ENCODE results near the gene ERG28. TPM values are rescaled to one million over a fixed set of nuclear protein-coding genes. Genes with fewer than 3 reads are reported as not detected.

Gene ERG28
- total and polyA plus RNA-seq, 8 donors: 4.2 to 13.2 (median 7.3) TPM

DNA sequence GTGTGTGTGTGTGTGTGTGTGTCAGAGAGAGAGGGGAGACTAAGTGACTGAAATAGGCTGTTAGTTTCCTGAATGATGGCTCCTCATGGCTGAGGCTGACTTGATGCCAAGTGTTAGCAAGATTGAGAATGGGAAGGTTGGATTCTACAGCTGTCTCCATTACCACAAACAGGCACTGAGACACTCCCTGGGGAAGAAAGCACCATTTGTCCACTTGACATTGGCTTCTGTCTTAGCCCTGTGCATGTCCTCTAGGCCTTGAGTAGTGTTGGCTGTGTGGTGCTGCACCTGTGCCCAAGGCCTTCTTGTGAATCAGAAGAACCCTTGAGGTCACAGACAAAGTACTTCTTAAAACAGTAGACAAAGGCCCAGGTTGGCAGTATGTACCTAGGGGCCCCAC is 15.6 kb downstream of the ERG28 start:
- Histone ChIP-seq H3K27me3 (no peaks in the 10 kb centered on the region), H3K4me3 (no peak overlapping the region), H3K9me3 (no peaks in the 10 kb centered on the region), H3K36me3 (peaks cover 0 to 3% (median 0%) of the 10 kb centered on the region in 3 donors), H3K4me1 (peaks cover 6 to 20% (median 18%) of the 10 kb centered on the region in 3 donors), H3K27ac (no peak overlapping the region)
- TF ChIP-seq, protein P1, sequence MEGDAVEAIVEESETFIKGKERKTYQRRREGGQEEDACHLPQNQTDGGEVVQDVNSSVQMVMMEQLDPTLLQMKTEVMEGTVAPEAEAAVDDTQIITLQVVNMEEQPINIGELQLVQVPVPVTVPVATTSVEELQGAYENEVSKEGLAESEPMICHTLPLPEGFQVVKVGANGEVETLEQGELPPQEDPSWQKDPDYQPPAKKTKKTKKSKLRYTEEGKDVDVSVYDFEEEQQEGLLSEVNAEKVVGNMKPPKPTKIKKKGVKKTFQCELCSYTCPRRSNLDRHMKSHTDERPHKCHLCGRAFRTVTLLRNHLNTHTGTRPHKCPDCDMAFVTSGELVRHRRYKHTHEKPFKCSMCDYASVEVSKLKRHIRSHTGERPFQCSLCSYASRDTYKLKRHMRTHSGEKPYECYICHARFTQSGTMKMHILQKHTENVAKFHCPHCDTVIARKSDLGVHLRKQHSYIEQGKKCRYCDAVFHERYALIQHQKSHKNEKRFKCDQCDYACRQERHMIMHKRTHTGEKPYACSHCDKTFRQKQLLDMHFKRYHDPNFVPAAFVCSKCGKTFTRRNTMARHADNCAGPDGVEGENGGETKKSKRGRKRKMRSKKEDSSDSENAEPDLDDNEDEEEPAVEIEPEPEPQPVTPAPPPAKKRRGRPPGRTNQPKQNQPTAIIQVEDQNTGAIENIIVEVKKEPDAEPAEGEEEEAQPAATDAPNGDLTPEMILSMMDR (IDR thresholded peaks at IDR 0.05): no peak
- intact Hi-C loops (cut with DNase I): no loop called here
- no peak for FAIRE-seq
- ATAC-seq: no peak
- DNase-seq: no peak

DNA sequence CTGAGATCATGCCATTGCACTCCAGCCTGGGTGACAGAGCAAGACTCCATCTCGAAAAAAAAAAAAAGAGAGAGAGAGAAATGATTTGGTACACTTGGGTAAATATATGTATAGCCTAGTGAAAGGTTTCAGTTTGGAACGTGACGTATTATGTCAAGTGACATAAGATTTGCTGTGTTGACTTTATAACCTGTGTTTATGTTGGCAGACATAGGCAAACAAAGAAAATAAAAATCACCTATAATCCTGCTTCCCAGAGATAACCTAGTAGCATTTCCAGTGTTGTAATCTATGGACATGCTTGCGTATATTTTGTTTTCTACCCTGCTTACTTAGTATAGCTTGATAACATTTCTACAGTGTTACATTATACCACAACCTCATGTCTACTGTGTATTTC is 16.7 kb downstream of the ERG28 start:
- Histone ChIP-seq H3K4me3 (no peak overlapping the region), H3K9me3 (no peaks in the 10 kb centered on the region), H3K36me3 (no peaks in the 10 kb centered on the region), H3K27ac (no peak overlapping the region), H3K27me3 (no peaks in the 10 kb centered on the region), H3K4me1 (peaks cover 6 to 20% (median 18%) of the 10 kb centered on the region in 3 donors)
- 25 to 31% methylated on average over 4 of the region's 4 CpGs for WGBS, 2 donors
- TF ChIP-seq, protein P1 (IDR thresholded peaks at IDR 0.05): no peak
- intact Hi-C loops (cut with DNase I): no loop called here
- FAIRE-seq: no peak
- ATAC-seq: peak in 3 of 4 donors; percentile 13 to 50 (median 47)
- DNase-seq: no peak

DNA sequence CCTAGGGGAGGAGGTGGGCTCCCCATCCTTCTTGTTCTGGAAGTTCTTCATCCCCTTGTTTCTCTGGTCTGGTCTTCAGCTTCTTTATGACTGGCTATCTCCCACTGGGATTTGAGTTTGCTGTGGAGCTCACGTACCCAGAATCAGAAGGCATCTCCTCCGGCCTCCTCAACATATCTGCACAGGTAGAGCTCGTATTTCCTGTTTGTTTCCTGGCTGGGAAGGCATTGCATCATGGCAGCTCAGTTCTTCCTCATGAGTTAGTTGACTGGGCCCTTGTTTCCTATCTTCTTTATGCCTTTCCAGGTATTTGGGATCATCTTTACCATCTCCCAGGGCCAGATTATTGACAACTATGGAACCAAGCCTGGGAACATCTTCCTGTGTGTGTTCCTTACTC is 19.8 kb downstream of the ERG28 start:
- no peak for DNase-seq
- Histone ChIP-seq H3K36me3 (no peaks in the 10 kb centered on the region), H3K27me3 (no peaks in the 10 kb centered on the region), H3K4me3 (no peak overlapping the region), H3K4me1 (peaks cover 3 to 10% (median 8%) of the 10 kb centered on the region in 3 donors), H3K27ac (no peak overlapping the region), H3K9me3 (no peaks in the 10 kb centered on the region)
- TF ChIP-seq, protein P1 (IDR thresholded peaks at IDR 0.05): no peak
- FAIRE-seq: no peak
- intact Hi-C loops (cut with DNase I): no loop called here
- WGBS, 2 donors: 88 to 91% methylated on average over 3 of the region's 3 CpGs
- ATAC-seq: no peak

DNA sequence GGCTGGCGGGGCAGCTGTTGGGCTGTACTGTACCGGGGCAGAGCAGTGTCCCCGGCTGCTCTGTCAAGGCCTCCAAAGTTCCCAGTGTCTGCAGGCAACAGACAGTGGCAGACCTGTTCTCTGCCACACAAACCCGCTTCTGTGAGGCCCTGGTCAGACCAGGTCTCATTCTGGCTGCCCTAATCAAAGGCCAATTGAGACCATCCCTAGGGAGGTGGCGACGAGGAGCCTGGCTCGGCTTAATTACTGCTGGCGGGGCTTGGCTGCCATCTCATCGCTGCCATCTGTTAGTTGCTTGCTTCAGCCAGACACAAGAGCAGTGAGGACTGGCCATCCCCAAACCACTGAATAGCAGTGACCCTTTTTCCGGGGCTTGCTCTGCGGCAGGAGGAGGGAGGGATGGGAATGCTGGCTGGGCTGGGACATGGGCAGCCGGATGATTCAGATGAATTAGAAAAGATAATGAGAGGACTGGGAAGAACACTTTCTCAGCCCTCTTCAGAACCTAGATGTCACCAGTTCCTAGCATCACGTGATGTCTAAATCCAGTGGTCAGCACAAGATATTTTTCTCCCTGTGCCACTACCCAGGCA is 24.5 kb downstream of the ERG28 start:
- no peak for ATAC-seq
- Histone ChIP-seq H3K27me3 (no peaks in the 10 kb centered on the region), H3K27ac (no peak overlapping the region), H3K4me1 (no peaks in the 10 kb centered on the region), H3K36me3 (no peaks in the 10 kb centered on the region), H3K4me3 (no peak overlapping the region), H3K9me3 (no peaks in the 10 kb centered on the region)
- no peak for DNase-seq
- TF ChIP-seq, protein P1 (IDR thresholded peaks at IDR 0.05): no peak
- WGBS, 2 donors: 78 to 83% methylated on average over 13 of the region's 13 CpGs
- no peak for FAIRE-seq
- intact Hi-C loops (cut with DNase I): no loop called here

DNA sequence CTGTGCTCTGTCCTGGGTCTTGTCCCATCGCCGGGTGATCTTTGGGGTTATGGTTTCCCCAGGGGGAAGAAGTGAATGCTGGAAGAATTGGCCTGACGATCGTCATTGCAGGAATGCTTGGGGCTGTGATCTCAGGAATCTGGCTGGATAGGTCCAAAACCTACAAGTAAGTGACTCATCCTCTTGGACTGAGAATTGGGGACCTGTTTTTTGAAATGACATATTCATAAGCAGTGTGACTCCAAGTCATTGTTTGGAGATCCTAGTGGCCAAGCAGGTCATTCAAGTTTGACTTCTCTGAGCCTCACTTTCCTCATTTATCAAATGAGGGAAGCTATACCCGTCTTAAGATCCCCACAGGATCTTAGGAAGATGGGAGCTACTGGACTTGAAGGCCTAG is 25.8 kb downstream of the ERG28 start:
- ATAC-seq: no peak
- FAIRE-seq: no peak
- Histone ChIP-seq H3K27me3 (no peaks in the 10 kb centered on the region), H3K27ac (no peak overlapping the region), H3K9me3 (no peaks in the 10 kb centered on the region), H3K4me3 (no peak overlapping the region), H3K4me1 (no peaks in the 10 kb centered on the region), H3K36me3 (no peaks in the 10 kb centered on the region)
- TF ChIP-seq, protein P1 (IDR thresholded peaks at IDR 0.05): no peak
- no peak for DNase-seq
- 77 to 78% methylated on average over 5 of the region's 5 CpGs for WGBS, 2 donors
- intact Hi-C loops (cut with DNase I): no loop called here
